ENCODE data around the gene HIPK3.
"Not testable (repeated sequence)": the region's sequence is repeated elsewhere in the genome, so short reads cannot be mapped to it uniquely, and the experiment has no call there.

HIPK3 gene

DNA sequence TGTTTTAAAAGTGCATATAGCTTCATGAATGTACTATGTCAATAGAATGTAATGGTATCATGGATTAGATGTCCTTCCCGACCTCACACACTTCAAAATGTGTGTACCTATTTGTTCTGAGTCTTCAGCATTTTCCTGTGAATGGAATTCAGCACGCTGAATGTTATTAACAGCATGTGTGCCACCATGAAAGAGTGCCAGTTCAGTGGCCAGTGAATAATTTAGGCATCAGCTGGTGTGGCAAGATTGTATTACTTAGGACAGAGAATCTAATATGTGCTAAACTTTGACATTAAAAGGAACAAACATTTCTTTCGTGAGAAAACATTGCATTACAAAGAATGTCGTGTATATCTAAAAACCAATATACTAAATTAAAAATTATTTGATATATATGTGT is 46.4 kb downstream of the HIPK3 start:
- DNase-seq = no peak

DNA sequence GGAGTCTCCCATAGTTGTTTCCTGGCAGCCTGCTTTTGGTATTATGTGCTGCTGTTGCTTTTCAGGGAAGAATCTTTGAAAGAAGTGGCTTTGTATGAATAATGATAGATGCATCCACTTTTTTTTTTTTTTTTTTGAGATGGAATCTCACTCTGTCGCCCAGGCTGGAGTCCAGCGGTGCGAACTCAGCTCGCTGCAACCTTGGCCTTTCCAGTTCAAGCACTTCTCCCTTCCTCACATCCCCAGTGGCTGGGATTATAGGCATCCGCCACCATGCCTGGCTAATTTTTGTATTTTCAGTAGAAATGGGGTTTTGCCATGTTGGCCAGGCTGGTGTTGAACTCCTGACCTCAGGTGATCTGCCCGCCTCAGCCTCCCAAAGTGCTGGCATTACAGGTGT is 49.6 kb downstream of the HIPK3 start:
- not testable (repeated sequence) for DNase-seq

- no peak for DNase-seq
These were observed 50.8 kb downstream of the HIPK3 start for GRCh38 chr11:33307984-33308383.

GRCh38 chr11:33309118-33309517 is 51.9 kb downstream of the HIPK3 start:
- no peak for DNase-seq

- no peak for DNase-seq
These were observed 53.7 kb downstream of the HIPK3 start for GRCh38 chr11:33310720-33311500.

GRCh38 chr11:33311680-33312079 is 54.5 kb downstream of the HIPK3 start:
- no peak for DNase-seq

- no peak for DNase-seq
These were observed 58.6 kb downstream of the HIPK3 start for GRCh38 chr11:33315822-33316221.

DNA sequence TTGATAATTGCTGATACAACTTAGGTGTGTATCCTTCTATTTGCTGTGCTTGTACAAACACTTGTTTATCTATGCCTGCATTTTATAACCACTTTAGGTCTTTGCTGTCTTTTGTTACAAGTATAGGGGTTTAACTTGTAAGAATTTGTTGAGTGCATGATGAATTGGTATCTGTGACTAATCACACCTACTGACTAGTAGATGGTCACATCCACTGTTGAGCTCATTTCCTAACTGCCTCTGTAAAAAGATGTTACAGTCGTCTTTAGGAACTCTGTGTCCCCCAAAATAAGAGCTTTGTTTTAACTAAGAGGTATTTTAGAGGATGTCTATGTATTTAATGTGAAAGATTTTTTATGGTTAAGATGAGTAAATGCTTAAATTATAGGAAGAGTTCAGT is 60.5 kb downstream of the HIPK3 start:
- DNase-seq = no peak

GRCh38 chr11:33320016-33320813 is 63.0 kb downstream of the HIPK3 start:
- DNase-seq = no peak

- no peak for DNase-seq
These were observed 63.7 kb downstream of the HIPK3 start for GRCh38 chr11:33320814-33321330.

GRCh38 chr11:33321422-33321821 is 64.2 kb downstream of the HIPK3 start:
- DNase-seq = no peak

GRCh38 chr11:33323421-33323820 is 66.2 kb downstream of the HIPK3 start:
- DNase-seq = no peak

DNA sequence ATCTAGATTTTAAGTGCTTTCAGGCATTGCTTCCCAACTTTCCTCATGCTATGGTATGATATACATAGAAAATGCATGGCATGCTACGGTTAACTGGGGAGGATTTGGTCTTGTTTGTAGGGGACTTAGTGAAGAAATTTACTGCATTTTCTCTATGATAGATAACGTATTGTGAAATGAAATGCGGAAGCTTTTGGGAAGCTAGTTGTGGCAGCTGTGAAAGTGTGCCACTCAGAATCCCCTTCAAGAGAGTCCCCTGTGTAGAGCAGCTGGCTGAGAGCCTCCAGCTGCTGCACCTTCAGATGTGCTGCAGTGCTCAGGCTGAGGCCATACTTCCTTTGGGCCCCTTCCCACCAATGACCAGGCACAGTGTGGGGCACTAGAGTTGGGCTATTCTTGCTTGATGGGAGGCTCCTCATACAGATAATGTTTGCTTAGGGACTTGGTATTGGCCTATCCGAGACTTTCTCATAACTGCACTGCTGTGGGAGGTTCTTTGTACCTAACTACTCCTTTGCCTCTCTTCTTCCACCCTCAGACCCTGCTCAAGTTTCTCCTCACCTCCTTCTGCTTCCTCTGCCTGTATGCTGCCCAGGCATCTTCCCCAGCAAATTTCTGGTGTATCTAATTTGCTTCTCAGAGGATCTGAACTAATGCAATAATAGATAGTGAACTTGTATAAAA is 67.3 kb downstream of the HIPK3 start:
- no peak for DNase-seq

DNA sequence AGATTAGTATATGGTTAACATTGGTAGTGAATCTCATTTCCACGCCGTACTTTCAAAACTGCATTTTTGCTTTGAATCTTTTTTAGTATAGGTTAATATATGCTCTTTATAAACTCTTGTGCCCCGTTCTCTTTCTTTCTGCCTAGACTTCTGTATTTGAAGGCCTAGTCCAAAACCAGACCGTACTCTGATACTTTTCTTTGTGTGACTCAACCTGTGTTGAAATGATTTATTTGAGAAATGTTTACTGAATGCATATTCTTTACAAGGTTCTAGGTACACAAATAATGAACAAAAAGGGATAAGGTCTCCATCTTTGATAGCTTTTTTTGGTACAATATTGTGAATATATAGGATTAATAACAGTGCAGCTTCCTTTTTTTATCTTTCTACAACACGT is 68.3 kb downstream of the HIPK3 start:
- DNase-seq = no peak

- DNase-seq = peak in 24 of 56 donors; percentile 0 to 59 (median 12)
These were observed 72.6 kb downstream of the HIPK3 start for GRCh38 chr11:33329705-33330329.

DNA sequence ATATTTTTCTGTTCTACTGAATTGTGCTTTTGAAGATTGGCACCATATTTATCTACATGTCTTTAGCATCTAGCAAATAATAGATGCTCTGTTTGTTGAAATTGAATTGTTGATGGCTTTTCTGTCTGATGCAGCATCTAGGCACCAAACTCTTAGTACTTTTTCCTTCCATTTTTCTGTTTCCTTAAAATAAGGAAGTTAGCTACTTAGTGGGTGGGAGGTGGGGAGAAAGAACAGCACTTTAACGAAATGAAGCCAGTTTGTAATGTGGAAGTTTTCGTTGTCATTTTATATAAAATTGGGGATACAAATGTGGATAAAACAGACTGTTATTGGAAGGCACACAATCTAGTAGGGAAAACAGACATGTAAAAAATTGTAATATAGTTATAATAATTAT is 76.6 kb downstream of the HIPK3 start:
- DNase-seq = no peak

DNA sequence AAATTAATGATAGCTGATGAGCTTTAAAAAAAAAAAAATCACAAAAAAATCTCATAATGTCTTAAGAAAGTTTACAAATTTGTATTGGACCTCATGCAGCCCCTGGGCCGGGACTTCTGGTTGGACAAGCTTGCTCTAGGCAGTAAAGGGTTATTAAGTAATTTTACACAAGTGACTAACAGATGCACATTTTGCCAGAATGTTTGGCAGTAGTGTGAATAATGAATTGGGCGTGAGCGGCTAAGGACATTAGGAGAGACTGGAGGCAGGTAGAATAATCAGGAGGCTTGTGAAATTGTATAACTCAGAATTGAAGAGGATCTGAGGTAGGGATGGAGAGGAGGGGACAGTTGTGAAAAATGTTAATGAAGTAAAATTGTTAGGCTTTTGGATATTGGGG is 77.4 kb downstream of the HIPK3 start:
- no peak for DNase-seq

- no peak for DNase-seq
These were observed 82.1 kb downstream of the HIPK3 start for GRCh38 chr11:33339247-33339646.

DNA sequence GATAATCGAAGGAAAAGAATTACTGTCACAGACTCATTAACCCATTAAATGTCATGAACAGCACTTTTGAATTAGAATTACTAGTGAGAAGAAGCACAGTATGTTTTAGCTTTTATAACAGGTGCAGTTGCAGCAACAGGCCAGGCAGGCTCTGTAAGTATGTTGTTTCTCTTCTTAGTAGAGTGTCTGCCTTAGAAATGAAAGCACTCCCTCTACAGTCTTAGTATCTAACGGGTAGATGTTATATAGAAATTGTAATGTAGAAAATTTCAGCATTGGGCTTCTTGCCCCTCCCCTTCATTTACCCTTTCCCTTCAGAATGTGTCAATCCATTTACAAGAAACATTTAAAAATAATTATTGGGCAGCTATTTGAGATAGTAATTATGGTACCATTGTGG is 87.4 kb downstream of the HIPK3 start:
- DNase-seq = peak in 1 of 56 donors; percentile 1

- no peak for DNase-seq
These were observed 90.4 kb downstream of the HIPK3 start for GRCh38 chr11:33347490-33348125.

DNA sequence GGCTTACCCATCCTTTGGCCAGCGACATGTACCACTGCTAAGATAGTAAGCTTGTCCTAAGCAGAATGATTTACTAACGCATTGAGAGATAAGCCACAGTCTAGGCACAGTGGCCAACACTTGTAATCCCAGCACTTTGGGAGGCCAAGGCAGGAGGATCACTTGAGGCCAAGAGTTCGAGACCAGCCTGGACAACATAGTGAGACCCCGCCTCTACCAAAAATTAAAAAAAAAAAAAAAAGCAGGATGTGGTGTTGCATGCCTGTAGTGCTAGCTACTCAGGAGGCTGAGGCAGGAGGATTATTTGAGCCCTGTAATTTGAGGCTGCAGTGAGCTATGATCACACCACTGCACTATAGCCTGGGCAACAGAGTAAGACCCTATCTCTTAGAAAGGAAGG is 93.1 kb downstream of the HIPK3 start:
- DNase-seq = no peak
